Karpas-422 (cell line): ENCODE data around the gene ANKRD44. TPM values are rescaled to one million over a fixed set of nuclear protein-coding genes. Genes with fewer than 3 reads are reported as not detected.

Experiments
- DNase-seq: peaks from one replicate; pipeline ENCODE4 v3.0.0-alpha.2; 2015
- H2AFZ ChIP-seq: fragments of 200-600 bp; sonication (generic); 2 replicates; pipeline ENCODE4 v1.6.1; 2014; ENCODE audit warnings: antibody characterized with exemption, low read length, mixed read lengths
- H3K27ac ChIP-seq: fragments of 200-600 bp; sonication (generic); 2 replicates; pipeline ENCODE4 v1.5.1; 2014; ENCODE audit warnings: mild to moderate bottlenecking, low read length, moderate library complexity
- H3K27me3 ChIP-seq: fragments of 200-600 bp; sonication (generic); 2 replicates; pipeline ENCODE4 v1.6.1; 2014; ENCODE audit warnings: low read length, mixed read lengths
- H3K36me3 ChIP-seq: fragments of 200-600 bp; sonication (generic); 2 replicates; pipeline ENCODE4 v1.6.1; 2014; ENCODE audit warnings: low read length, mixed read lengths; ENCODE audit not compliant: insufficient read depth
- H3K4me1 ChIP-seq: fragments of 200-600 bp; sonication (generic); 2 replicates; pipeline ENCODE4 v1.6.1; 2014; ENCODE audit warnings: mild to moderate bottlenecking, low read length, mixed read lengths
- H3K4me2 ChIP-seq: fragments of 200-600 bp; sonication (generic); 2 replicates; pipeline ENCODE4 v1.6.1; 2014; ENCODE audit warnings: low read length, low read depth, mild to moderate bottlenecking; ENCODE audit not compliant: poor library complexity, severe bottlenecking
- H3K4me3 ChIP-seq: fragments of 200-600 bp; sonication (generic); 2 replicates; pipeline ENCODE4 v1.5.1; 2014; ENCODE audit warnings: mild to moderate bottlenecking, antibody characterized with exemption, low read length, mixed read lengths
- H3K79me2 ChIP-seq: fragments of 200-600 bp; sonication (generic); 2 replicates; pipeline ENCODE4 v1.6.1; 2014; ENCODE audit warnings: mild to moderate bottlenecking, low read length, mixed read lengths
- H3K9ac ChIP-seq: fragments of 200-600 bp; sonication (generic); 2 replicates; pipeline ENCODE4 v1.6.0; 2014; ENCODE audit warnings: low read length
- H3K9me2 ChIP-seq: fragments of 200-600 bp; sonication (generic), shearing (Covaris generic); replicated peaks from 2 replicates; pipeline ENCODE4 v1.6.0; 2014; ENCODE audit warnings: mild to moderate bottlenecking, low read length, moderate library complexity; ENCODE audit not compliant: insufficient read depth
- H3K9me3 ChIP-seq: fragments of 300-700, 200-600 bp; sonication (generic); 2 replicates; pipeline ENCODE4 v1.6.1; 2014; ENCODE audit warnings: low read length, mixed read lengths
- H4K20me1 ChIP-seq: fragments of 200-600 bp; sonication (generic); 2 replicates; pipeline ENCODE4 v1.6.1; 2014; ENCODE audit warnings: mild to moderate bottlenecking, antibody characterized with exemption, low read length, low read depth; ENCODE audit not compliant: insufficient read depth
- total RNA-seq: library from RNA; depleted of rRNA; stranded (reverse); fragments of >200 nt; shearing (Covaris generic); gene quantifications from 2 replicates; pipeline ENCODE4 v1.2.3, GENCODE V29; 2014; ENCODE audit warnings: low replicate concordance

ANKRD44 gene
- total RNA-seq, 1 experiment from 2014 or later: 120 TPM

- Histone ChIP-seq H3K36me3 (no peaks in the 10 kb centered on the region), H3K9me3 (no peaks in the 10 kb centered on the region), H3K9ac (no peak overlapping the region), H3K4me2 (no peak overlapping the region), H3K9me2 (no peaks in the 10 kb centered on the region), H4K20me1 (no peaks in the 10 kb centered on the region), H3K79me2 (no peaks in the 10 kb centered on the region), H2AFZ (no peak overlapping the region), H3K4me3 (no peak overlapping the region), H3K27ac (no peak overlapping the region), H3K27me3 (no peaks in the 10 kb centered on the region), H3K4me1 (no peaks in the 10 kb centered on the region)
- DNase-seq: no peak
These were observed 353.1 kb downstream of the ANKRD44 start for GRCh38 chr2:196957442-196957841.

- Histone ChIP-seq H3K79me2 (no peaks in the 10 kb centered on the region), H3K9ac (no peak overlapping the region), H3K27ac (no peak overlapping the region)
These were observed 354.5 kb downstream of the ANKRD44 start for GRCh38 chr2:196956069-196956468.

DNA sequence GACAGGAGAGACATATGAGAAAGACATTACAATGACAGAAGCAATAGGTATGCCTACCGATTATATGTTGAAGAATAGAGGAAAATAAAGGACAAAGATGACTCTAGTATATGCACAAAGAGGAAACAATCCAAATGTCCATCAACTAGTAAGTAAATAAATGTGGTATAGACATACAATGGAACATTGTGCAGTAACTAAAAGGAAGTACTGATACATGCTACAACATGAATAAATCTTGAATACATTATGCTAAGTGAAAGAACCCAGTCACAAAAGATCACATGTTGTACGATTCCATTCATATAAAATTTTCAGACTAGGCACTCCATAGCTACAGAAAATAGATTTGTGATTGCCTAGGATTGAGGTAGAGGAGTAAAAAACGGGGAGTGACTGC, 355.5 kb downstream of the ANKRD44 start:
- Histone ChIP-seq H3K9me3 (no peaks in the 10 kb centered on the region), H3K36me3 (no peaks in the 10 kb centered on the region), H3K9ac (no peak overlapping the region), H4K20me1 (no peaks in the 10 kb centered on the region), H3K4me1 (no peaks in the 10 kb centered on the region), H3K4me2 (no peak overlapping the region), H3K27me3 (no peaks in the 10 kb centered on the region), H3K4me3 (no peak overlapping the region), H3K79me2 (no peaks in the 10 kb centered on the region), H3K27ac (no peak overlapping the region), H3K9me2 (no peaks in the 10 kb centered on the region), H2AFZ (no peak overlapping the region)
- no peak for DNase-seq

More at GRCh38 chr2:196956069-196956468, 354.5 kb downstream of the ANKRD44 start:
- no peaks in the 10 kb centered on the region for H3K9me2 ChIP-seq
- no peak overlapping the region for H2AFZ ChIP-seq
- no peaks in the 10 kb centered on the region for H3K4me1 ChIP-seq
- no peaks in the 10 kb centered on the region for H3K9me3 ChIP-seq
- DNase-seq: no peak
- H4K20me1 ChIP-seq: no peaks in the 10 kb centered on the region
- no peaks in the 10 kb centered on the region for H3K36me3 ChIP-seq
- H3K4me2 ChIP-seq: no peak overlapping the region
- no peaks in the 10 kb centered on the region for H3K27me3 ChIP-seq
- H3K4me3 ChIP-seq: no peak overlapping the region

DNA sequence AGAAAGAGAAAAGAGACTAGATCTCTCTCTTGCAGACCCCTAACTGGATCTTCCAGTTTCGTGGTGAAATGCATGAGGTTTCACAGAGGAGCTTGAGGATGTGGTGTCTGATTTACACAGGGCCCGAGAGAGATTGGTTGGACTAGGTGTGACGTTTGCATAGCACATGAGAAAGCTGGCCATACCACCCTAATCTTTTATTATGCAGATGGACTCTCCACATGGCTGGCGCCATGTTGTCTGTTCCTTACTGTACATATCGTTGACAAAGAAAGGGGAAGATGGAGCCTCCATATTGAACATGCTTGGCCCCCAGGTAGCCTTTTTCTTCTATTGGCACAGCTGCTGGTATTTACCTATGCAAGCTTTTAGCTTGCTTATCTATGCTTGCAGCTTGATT, 356.6 kb downstream of the ANKRD44 start:
- Histone ChIP-seq H3K9me3 (no peaks in the 10 kb centered on the region), H3K4me1 (peaks cover 2% of the 10 kb centered on the region)

GRCh38 chr2:196952936-196953335, 357.6 kb downstream of the ANKRD44 start:
- Histone ChIP-seq H3K36me3 (no peaks in the 10 kb centered on the region), H3K9ac (no peak overlapping the region), H3K27me3 (no peaks in the 10 kb centered on the region), H3K4me1 (peaks cover 8% of the 10 kb centered on the region), H3K27ac (no peak overlapping the region), H3K4me3 (no peak overlapping the region), H3K79me2 (no peaks in the 10 kb centered on the region), H3K4me2 (no peak overlapping the region), H3K9me3 (no peaks in the 10 kb centered on the region), H4K20me1 (no peaks in the 10 kb centered on the region), H3K9me2 (no peaks in the 10 kb centered on the region), H2AFZ (no peak overlapping the region)
- DNase-seq: no peak

More for the DNA sequence above, 356.6 kb downstream of the ANKRD44 start:
- Histone ChIP-seq H3K9me2 (no peaks in the 10 kb centered on the region), H3K4me3 (no peak overlapping the region), H4K20me1 (no peaks in the 10 kb centered on the region), H3K9ac (no peak overlapping the region), H2AFZ (peak overlapping the region; percentile 41; the same call in 1 of the 2 replicates), H3K4me2 (no peak overlapping the region), H3K36me3 (no peaks in the 10 kb centered on the region), H3K27me3 (no peaks in the 10 kb centered on the region), H3K27ac (no peak overlapping the region), H3K79me2 (no peaks in the 10 kb centered on the region)
- DNase-seq: no peak

DNA sequence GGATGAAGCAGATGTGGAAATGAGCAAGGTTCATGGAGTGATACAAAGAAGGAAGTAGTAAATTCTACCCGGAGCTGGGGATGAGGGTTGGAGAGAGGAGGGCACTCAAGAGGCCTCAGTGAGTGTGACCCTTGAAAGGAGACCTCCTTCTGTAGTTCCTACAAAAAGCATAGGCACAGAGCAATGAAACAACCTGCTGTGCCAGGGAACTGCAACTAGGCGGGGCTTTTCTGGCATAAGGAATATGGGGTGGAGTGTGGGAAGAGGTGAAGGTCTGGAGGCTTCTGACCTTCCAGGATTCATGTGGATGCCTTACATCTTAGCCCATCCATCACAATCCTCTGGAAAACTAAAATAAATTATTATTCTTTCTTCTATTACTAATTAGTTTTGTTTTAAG, 358.6 kb downstream of the ANKRD44 start:
- Histone ChIP-seq H3K9ac (no peak overlapping the region), H4K20me1 (no peaks in the 10 kb centered on the region), H3K36me3 (no peaks in the 10 kb centered on the region), H3K9me3 (no peaks in the 10 kb centered on the region), H3K79me2 (no peaks in the 10 kb centered on the region), H3K4me2 (no peak overlapping the region), H3K27ac (no peak overlapping the region), H2AFZ (no peak overlapping the region), H3K4me1 (peaks cover 8% of the 10 kb centered on the region), H3K4me3 (no peak overlapping the region), H3K27me3 (no peaks in the 10 kb centered on the region), H3K9me2 (no peaks in the 10 kb centered on the region)
- DNase-seq: no peak

GRCh38 chr2:196949116-196949515, 361.5 kb downstream of the ANKRD44 start:
- no peaks in the 10 kb centered on the region for H3K79me2 ChIP-seq
- H3K9me2 ChIP-seq: no peaks in the 10 kb centered on the region
- H3K4me3 ChIP-seq: no peak overlapping the region
- no peaks in the 10 kb centered on the region for H3K36me3 ChIP-seq
- no peak overlapping the region for H3K9ac ChIP-seq
- DNase-seq: no peak
- no peak overlapping the region for H3K27ac ChIP-seq
- H4K20me1 ChIP-seq: no peaks in the 10 kb centered on the region
- no peaks in the 10 kb centered on the region for H3K9me3 ChIP-seq
- H3K4me2 ChIP-seq: peak overlapping the region; percentile 23
- H3K27me3 ChIP-seq: no peaks in the 10 kb centered on the region
- peaks cover 16% of the 10 kb centered on the region for H3K4me1 ChIP-seq
- peak overlapping the region; percentile 67; the same call in 1 of the 2 replicates for H2AFZ ChIP-seq

DNA sequence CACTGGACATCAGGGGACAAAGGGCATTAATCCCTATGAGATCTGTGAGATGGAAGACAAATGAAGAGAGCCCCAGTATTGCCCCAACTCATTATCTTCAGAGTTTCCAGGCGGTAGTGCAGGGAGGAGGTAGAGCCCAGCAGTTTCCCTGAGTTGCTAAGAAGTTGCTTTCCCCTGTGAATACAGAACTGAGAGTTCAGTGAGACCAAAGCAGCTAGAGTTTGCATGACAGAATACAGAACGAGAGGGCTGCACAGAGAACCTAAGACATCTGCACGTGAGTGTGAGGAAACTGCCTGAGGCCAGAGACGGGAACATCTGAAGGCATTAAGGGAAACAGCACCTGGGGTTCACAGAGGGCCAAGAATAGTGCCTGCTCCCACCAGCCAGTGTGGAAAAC, 366.0 kb downstream of the ANKRD44 start:
- Histone ChIP-seq H3K36me3 (no peaks in the 10 kb centered on the region), H3K9ac (0 out of 2 replicates have a peak overlapping the region, but pooled peaks have one; percentile 24), H3K9me3 (no peaks in the 10 kb centered on the region), H3K27me3 (no peaks in the 10 kb centered on the region), H2AFZ (peak overlapping the region; percentile 64; the same call in 1 of the 2 replicates), H3K9me2 (no peaks in the 10 kb centered on the region), H3K4me2 (peak overlapping the region; percentile 13), H3K4me3 (no peak overlapping the region), H3K4me1 (peaks cover 44% of the 10 kb centered on the region), H3K27ac (peak overlapping the region; percentile 35; the same call in 1 of the 2 replicates), H4K20me1 (no peaks in the 10 kb centered on the region), H3K79me2 (no peaks in the 10 kb centered on the region)
- peak; percentile 79 for DNase-seq
